ENCODE measurements around the gene NFATC2.

The NFATC2 gene

GRCh38 chr20:51438136-51438535 lies 104.4 kb downstream of the NFATC2 start:
- POLR2A ChIA-PET: no interaction called here
- no peak overlapping the region for H3K4me3 ChIP-seq (ENCODE audit: low read depth, low read length)
- no peak for DNase-seq (ENCODE audit: low read depth, low spot score)
- CTCF ChIA-PET: interaction anchor here (1.5 to 2.2 kb wide), 2 partner anchors 8 to 9 kb away, joined by 4 to 5 read pairs; no protein-coding TSS in a partner anchor
- TF ChIP-seq CTCF (IDR thresholded peaks at IDR 0.05; ENCODE audit: insufficient read depth, low read length, missing control alignments): no peak

GRCh38 chr20:51437182-51437924 lies 105.2 kb downstream of the NFATC2 start:
- DNase-seq (ENCODE audit: low read depth, low spot score): no peak
- no peak overlapping the region for H3K4me3 ChIP-seq (ENCODE audit: low read depth, low read length)
- POLR2A ChIA-PET: no interaction called here
- CTCF ChIA-PET: interaction anchor here (0.5 to 2.2 kb wide), 2 partner anchors 9 to 11 kb away, joined by 3 to 5 read pairs; no protein-coding TSS in a partner anchor
- no peak for TF ChIP-seq CTCF (IDR thresholded peaks at IDR 0.05; ENCODE audit: insufficient read depth, low read length, missing control alignments)

- no peak for TF ChIP-seq CTCF (IDR thresholded peaks at IDR 0.05; ENCODE audit: insufficient read depth, low read length, missing control alignments)
- ChIA-PET CTCF (interaction anchor here (0.9 to 1.1 kb wide), 3 partner anchors 12 to 160 kb away, joined by 4 to 5 read pairs (median 4); no protein-coding TSS in a partner anchor), POLR2A (no interaction called here)
- DNase-seq (ENCODE audit: low read depth, low spot score): peak; percentile 56
- no peak overlapping the region for H3K4me3 ChIP-seq (ENCODE audit: low read depth, low read length)
Measured at GRCh38 chr20:51434580-51435247, 107.8 kb downstream of the NFATC2 start.

- H3K4me3 ChIP-seq (ENCODE audit: low read depth, low read length): no peak overlapping the region
- ChIA-PET POLR2A (no interaction called here), CTCF (interaction anchor here (0.9 to 1.1 kb wide), 3 partner anchors 13 to 161 kb away, joined by 4 to 5 read pairs (median 4); no protein-coding TSS in a partner anchor)
- TF ChIP-seq CTCF (IDR thresholded peaks at IDR 0.05; ENCODE audit: insufficient read depth, low read length, missing control alignments): no peak
- no peak for DNase-seq (ENCODE audit: low read depth, low spot score)
Measured at GRCh38 chr20:51434026-51434425, 108.5 kb downstream of the NFATC2 start.

GRCh38 chr20:51432875-51433274 lies 109.6 kb downstream of the NFATC2 start:
- H3K4me3 ChIP-seq (ENCODE audit: low read depth, low read length): no peak overlapping the region
- ChIA-PET POLR2A (no interaction called here), CTCF (no interaction called here)
- no peak for TF ChIP-seq CTCF (IDR thresholded peaks at IDR 0.05; ENCODE audit: insufficient read depth, low read length, missing control alignments)
- no peak for DNase-seq (ENCODE audit: low read depth, low spot score)

- CTCF ChIA-PET: no interaction called here
- no peak overlapping the region for H3K4me3 ChIP-seq (ENCODE audit: low read depth, low read length)
- POLR2A ChIA-PET: no interaction called here
- TF ChIP-seq CTCF (IDR thresholded peaks at IDR 0.05; ENCODE audit: insufficient read depth, low read length, missing control alignments): no peak
- no peak for DNase-seq (ENCODE audit: low read depth, low spot score)
Measured at GRCh38 chr20:51432251-51432784, 110.2 kb downstream of the NFATC2 start.
